Mesodermal cell (in vitro differentiated cells): ENCODE measurements around the gene CAMK2N2. TPM values are rescaled to one million over a fixed set of nuclear protein-coding genes. Genes with fewer than 3 reads are reported as not detected.

ENCODE experiments used
- H3K27ac ChIP-seq: 2 replicates; pipeline ENCODE4 v1.7.0; 2013; ENCODE audit warnings: mild to moderate bottlenecking, low read depth, low read length, moderate library complexity; ENCODE audit not compliant: severe bottlenecking
- H3K36me3 ChIP-seq: 2 replicates; pipeline ENCODE4 v1.7.1; 2013; ENCODE audit warnings: mild to moderate bottlenecking, low read length, moderate library complexity; ENCODE audit not compliant: control insufficient read depth, insufficient read depth
- H3K4me1 ChIP-seq: one replicate; pipeline ENCODE4 v1.7.1; 2013; ENCODE audit warnings: mild to moderate bottlenecking, low read length; ENCODE audit not compliant: insufficient read depth, control insufficient read depth, poor library complexity, severe bottlenecking
- H3K4me3 ChIP-seq: 2 replicates; pipeline ENCODE4 v1.7.0; 2013; ENCODE audit warnings: low read length, control low read depth, mild to moderate bottlenecking; ENCODE audit not compliant: insufficient read depth, poor library complexity, severe bottlenecking; ENCODE audit errors: extremely low read depth
- H3K9me3 ChIP-seq: 2 replicates; pipeline ENCODE4 v1.7.1; 2013; ENCODE audit warnings: mild to moderate bottlenecking, low read length, moderate library complexity; ENCODE audit not compliant: control insufficient read depth
- WGBS, 2 experiments: methylation state at CpG; one replicate each; pipeline ENCODE4 v1.1.5; 2013; ENCODE audit warnings: missing lambda C conversion rate in 2 of 2; ENCODE audit not compliant: insufficient coverage in 2 of 2; 5-methylcytosine and 5-hydroxymethylcytosine counted together
- polyA plus RNA-seq, 2 experiments: library from polyadenylated mRNA; stranded (reverse); fragments of 50-300 nt; gene quantifications; one replicate each; pipeline ENCODE4 v1.2.3, GENCODE V29; 2013

Gene CAMK2N2
- polyA plus RNA-seq (2013, experiment 1 of 2) = 1.5 TPM
- 0.86 TPM for polyA plus RNA-seq (2013, experiment 2 of 2)

- H3K27ac ChIP-seq = no peak within 1 kb of the TSS
- peaks cover 8% of the 10 kb centered on the region for H3K4me1 ChIP-seq
- WGBS, 2 experiments = 0% methylated on average over 19 to 32 of the region's 67 CpGs
Observed at GRCh38 chr3:184261270-184261853, at the start of gene CAMK2N2. CAMK2N2 (minus strand) TSS chr3:184261553; CDS start chr3:184261285, 268 bp downstream.

GRCh38 chr3:184308744-184309143 lies 47.4 kb upstream of the CAMK2N2 start:
- H3K27ac ChIP-seq = peak overlapping the region; percentile 6
- no peaks in the 10 kb centered on the region for H3K9me3 ChIP-seq
- 93 to 95% methylated on average over 5 to 6 of the region's 7 CpGs for WGBS, 2 experiments
- no peaks in the 10 kb centered on the region for H3K4me1 ChIP-seq
- peaks cover 61% of the 10 kb centered on the region for H3K36me3 ChIP-seq
- no peak overlapping the region for H3K4me3 ChIP-seq

More at GRCh38 chr3:184261270-184261853, at the start of gene CAMK2N2:
- no peaks in the 10 kb centered on the region for H3K9me3 ChIP-seq
- H3K36me3 ChIP-seq = peaks cover 3% of the 10 kb centered on the region
- H3K4me3 ChIP-seq = peak within 1 kb of the TSS; percentile 44

- peaks cover 70% of the 10 kb centered on the region for H3K36me3 ChIP-seq
- 96 to 97% methylated on average over 9 of the region's 9 CpGs for WGBS, 2 experiments
- no peak overlapping the region for H3K27ac ChIP-seq
- H3K9me3 ChIP-seq = no peaks in the 10 kb centered on the region
- H3K4me3 ChIP-seq = no peak overlapping the region
- no peaks in the 10 kb centered on the region for H3K4me1 ChIP-seq
Observed at GRCh38 chr3:184307915-184308314, 46.6 kb upstream of the CAMK2N2 start.

GRCh38 chr3:184306341-184306972 lies 45.1 kb upstream of the CAMK2N2 start:
- no peaks in the 10 kb centered on the region for H3K9me3 ChIP-seq
- H3K36me3 ChIP-seq = peaks cover 84% of the 10 kb centered on the region
- WGBS, 2 experiments = 96% methylated on average over 3 to 4 of the region's 4 CpGs

GRCh38 chr3:184305577-184305976 lies 44.2 kb upstream of the CAMK2N2 start:
- H3K27ac ChIP-seq = no peak overlapping the region
- H3K4me3 ChIP-seq = no peak overlapping the region
- WGBS, 2 experiments = 83% methylated on average over 1 of the region's 1 CpG; no CpG with 5 or more reads in 1 of the 2 experiments
- H3K9me3 ChIP-seq = no peaks in the 10 kb centered on the region
- H3K36me3 ChIP-seq = peaks cover 93% of the 10 kb centered on the region
- peaks cover 12% of the 10 kb centered on the region for H3K4me1 ChIP-seq

More at GRCh38 chr3:184306341-184306972, 45.1 kb upstream of the CAMK2N2 start:
- Histone ChIP-seq H3K4me1 (peaks cover 5% of the 10 kb centered on the region), H3K27ac (no peak overlapping the region), H3K4me3 (no peak overlapping the region)

GRCh38 chr3:184300378-184300720 lies 39.0 kb upstream of the CAMK2N2 start:
- peaks cover 53% of the 10 kb centered on the region for H3K36me3 ChIP-seq

GRCh38 chr3:184299488-184300377 lies 38.4 kb upstream of the CAMK2N2 start:
- peak overlapping the region; percentile 76 for H3K27ac ChIP-seq
- 9 to 15% methylated on average over 16 to 28 of the region's 29 CpGs for WGBS, 2 experiments
- no peaks in the 10 kb centered on the region for H3K9me3 ChIP-seq

More at GRCh38 chr3:184300378-184300720, 39.0 kb upstream of the CAMK2N2 start:
- Histone ChIP-seq H3K27ac (peak overlapping the region; percentile 76), H3K4me1 (peaks cover 14% of the 10 kb centered on the region), H3K9me3 (no peaks in the 10 kb centered on the region), H3K4me3 (peak overlapping the region; percentile 96)
- 86 to 100% methylated on average over 1 to 2 of the region's 3 CpGs for WGBS, 2 experiments

GRCh38 chr3:184298759-184299487 lies 37.6 kb upstream of the CAMK2N2 start, which contains the start of gene PSMD2:
PSMD2 (plus strand) TSS chr3:184299241; CDS start chr3:184299267, 26 bp downstream.
- Histone ChIP-seq H3K27ac (peak within 1 kb of the TSS; percentile 80), H3K36me3 (peaks cover 39% of the 10 kb centered on the region), H3K4me1 (peaks cover 14% of the 10 kb centered on the region), H3K4me3 (peak within 1 kb of the TSS; percentile 96), H3K9me3 (no peaks in the 10 kb centered on the region)
- WGBS, 2 experiments = 2 to 3% methylated on average over 36 to 71 of the region's 78 CpGs

More at GRCh38 chr3:184299488-184300377, 38.4 kb upstream of the CAMK2N2 start:
- Histone ChIP-seq H3K36me3 (peaks cover 47% of the 10 kb centered on the region), H3K4me3 (peak overlapping the region; percentile 96), H3K4me1 (peaks cover 14% of the 10 kb centered on the region)

- Histone ChIP-seq H3K9me3 (no peaks in the 10 kb centered on the region), H3K36me3 (peaks cover 16% of the 10 kb centered on the region), H3K4me3 (no peak overlapping the region), H3K4me1 (peaks cover 11% of the 10 kb centered on the region), H3K27ac (no peak overlapping the region)
- WGBS, 2 experiments = 75 to 98% methylated on average over 3 to 5 of the region's 7 CpGs
Observed at GRCh38 chr3:184296616-184297015, 35.3 kb upstream of the CAMK2N2 start.

GRCh38 chr3:184295771-184296170 lies 34.4 kb upstream of the CAMK2N2 start:
- WGBS, 2 experiments = 68 to 85% methylated on average over 2 to 3 of the region's 3 CpGs
- no peak overlapping the region for H3K27ac ChIP-seq
- peaks cover 4% of the 10 kb centered on the region for H3K4me1 ChIP-seq
- H3K4me3 ChIP-seq = no peak overlapping the region
- H3K36me3 ChIP-seq = peaks cover 7% of the 10 kb centered on the region
- no peaks in the 10 kb centered on the region for H3K9me3 ChIP-seq
